Small intestine (tissue), 7 donors: Measurements from ENCODE around the gene NOD2. TPM values are rescaled to one million over a fixed set of nuclear protein-coding genes. Genes with fewer than 3 reads are reported as not detected.

Source experiments
- DNase-seq, 2 donors: peaks; one replicate each; pipeline versions ENCODE4 v3.0.0 to v3.0.0-alpha.2; 2013
- FAIRE-seq: peaks from 2 replicates; lab custom pipeline; 2012; peaks lifted over from hg19 to GRCh38; lab: Jason Lieb, UNC
- H3K27ac ChIP-seq, 3 donors: one replicate each; pipeline ENCODE4 v1.5.1; 2013; ENCODE audit warnings: low read length in 2 of 3, mild to moderate bottlenecking in 2 of 3, control low read depth in 1 of 3, inconsistent platforms in 1 of 3, low read depth in 1 of 3, moderate library complexity in 1 of 3
- H3K27me3 ChIP-seq, 3 donors: one replicate each; pipeline ENCODE4 v1.6.1; 2013; ENCODE audit warnings: low read length in 3 of 3, inconsistent platforms in 1 of 3; ENCODE audit not compliant: control insufficient read depth in 3 of 3, insufficient read depth in 3 of 3
- H3K36me3 ChIP-seq, 3 donors: one replicate each; pipeline ENCODE4 v1.6.1; 2013; ENCODE audit warnings: low read length in 3 of 3, inconsistent platforms in 1 of 3, low read depth in 1 of 3, mild to moderate bottlenecking in 1 of 3, moderate library complexity in 1 of 3; ENCODE audit not compliant: control insufficient read depth in 3 of 3, insufficient read depth in 2 of 3
- H3K4me1 ChIP-seq, 3 donors: one replicate each; pipeline ENCODE4 v1.6.1; 2013; ENCODE audit warnings: low read length in 2 of 3, inconsistent platforms in 1 of 3, low read depth in 1 of 3, mild to moderate bottlenecking in 1 of 3, moderate library complexity in 1 of 3; ENCODE audit not compliant: control insufficient read depth in 3 of 3, insufficient read depth in 2 of 3
- H3K4me3 ChIP-seq, 3 donors: one replicate each; pipeline ENCODE4 v1.5.1; 2013; ENCODE audit warnings: low read length in 3 of 3, control low read depth in 1 of 3, inconsistent platforms in 1 of 3, low read depth in 1 of 3, mild to moderate bottlenecking in 1 of 3, moderate library complexity in 1 of 3
- H3K9me3 ChIP-seq, 2 donors: one replicate each; pipeline ENCODE4 v1.6.1; 2013; ENCODE audit warnings: low read depth in 1 of 2, low read length in 1 of 2; ENCODE audit not compliant: control insufficient read depth in 2 of 2, insufficient read depth in 1 of 2
- WGBS, 3 donors: extraction: QIAGEN DNeasy Blood & Tissue Kit; methylation state at CpG; one replicate each; pipeline ENCODE4 v1.1.7; 2013; 5-methylcytosine and 5-hydroxymethylcytosine counted together
- polyA plus RNA-seq, 4 donors: library from polyadenylated mRNA; stranded (reverse) in 3 of 4; unstranded in 1 of 4; fragments of 200-250 nt in 3 of 4; fragments of 120-200 nt in 1 of 4; gene quantifications; one replicate each; pipeline versions ENCODE4 v1.2.1 to v1.2.3, GENCODE V29; 2013
- donor health status: healthy with polysubstance abuse.
- donor health status: control.
- donor health status: control.
- donor health status: Bipolar disorder and iron deficiency.
- donor health status: healthy.

The NOD2 gene
- polyA plus RNA-seq, 4 donors = 0.54 to 0.81 (median 0.58) TPM; not detected in 1

- no peak for FAIRE-seq
- no peak overlapping the region for H3K27ac ChIP-seq
- 93 to 94% (median 93%) methylated on average over 2 of the region's 2 CpGs for whole genome bisulfite sequencing, 3 donors
- H3K9me3 ChIP-seq = no peaks in the 10 kb centered on the region
- no peak for DNase-seq
- peaks cover 0 to 3% (median 0%) of the 10 kb centered on the region in 3 donors for H3K27me3 ChIP-seq
- H3K4me3 ChIP-seq = no peak overlapping the region
- peaks cover 3 to 14% (median 5%) of the 10 kb centered on the region in 3 donors for H3K4me1 ChIP-seq
- H3K36me3 ChIP-seq = no peaks in the 10 kb centered on the region
These were observed 800 bp downstream of the NOD2 start for GRCh38 chr16:50694206-50694605.

GRCh38 chr16:50695017-50696000 lies 1.9 kb downstream of the NOD2 start:
- no peaks in the 10 kb centered on the region for H3K36me3 ChIP-seq
- H3K27ac ChIP-seq = peak overlapping the region in 1 of 3 donors; percentile 42
- no peak for FAIRE-seq
- no peak overlapping the region for H3K4me3 ChIP-seq
- peaks cover 3 to 14% (median 5%) of the 10 kb centered on the region in 3 donors for H3K4me1 ChIP-seq
- no peaks in the 10 kb centered on the region for H3K9me3 ChIP-seq
- WGBS, 3 donors = 94 to 97% (median 96%) methylated on average over 9 of the region's 9 CpGs
- peaks cover 0 to 3% (median 0%) of the 10 kb centered on the region in 3 donors for H3K27me3 ChIP-seq
- DNase-seq = no peak

DNA sequence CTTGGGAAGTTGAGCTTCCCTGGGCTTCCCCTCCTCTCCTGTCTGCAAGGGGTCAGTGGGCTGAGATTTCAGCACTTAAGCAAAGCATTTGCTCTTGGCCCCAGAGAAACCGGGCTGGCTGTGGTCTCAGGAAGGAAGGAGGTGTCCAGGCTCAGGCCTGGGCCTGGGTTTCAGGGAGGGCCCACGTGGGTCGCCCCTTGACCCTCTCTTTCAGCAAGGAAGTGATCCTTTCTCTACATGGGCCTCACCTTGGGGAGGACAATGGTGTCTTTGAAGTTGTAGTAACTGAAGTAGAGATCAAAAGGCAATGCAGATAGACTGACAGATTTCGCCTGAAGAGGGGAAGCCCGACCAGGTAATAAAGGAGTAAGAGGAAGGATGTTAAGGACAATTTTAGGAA lies 2.7 kb downstream of the NOD2 start:
- peak in 1 of 2 donors; percentile 39 for DNase-seq
- no peak for FAIRE-seq
- 26 to 42% (median 32%) methylated on average over 5 of the region's 5 CpGs for WGBS, 3 donors

GRCh38 chr16:50696575-50697420 lies 3.4 kb downstream of the NOD2 start:
- Histone ChIP-seq H3K27ac (peak overlapping the region in 2 of 3 donors; percentile 20 to 81), H3K27me3 (peaks cover 0 to 3% (median 0%) of the 10 kb centered on the region in 3 donors), H3K9me3 (no peaks in the 10 kb centered on the region), H3K4me1 (peaks cover 3 to 14% (median 5%) of the 10 kb centered on the region in 3 donors), H3K4me3 (no peak overlapping the region), H3K36me3 (no peaks in the 10 kb centered on the region)
- DNase-seq (peak; percentile 84 to 85), FAIRE-seq (no peak)
- WGBS, 3 donors = 64 to 67% (median 66%) methylated on average over 13 to 15 of the region's 15 CpGs

More for the DNA sequence above, 2.7 kb downstream of the NOD2 start:
- peaks cover 3 to 14% (median 5%) of the 10 kb centered on the region in 3 donors for H3K4me1 ChIP-seq
- H3K27ac ChIP-seq = peak overlapping the region in 1 of 3 donors; percentile 42
- no peak overlapping the region for H3K4me3 ChIP-seq
- no peaks in the 10 kb centered on the region for H3K36me3 ChIP-seq
- H3K9me3 ChIP-seq = no peaks in the 10 kb centered on the region
- peaks cover 0 to 3% (median 0%) of the 10 kb centered on the region in 3 donors for H3K27me3 ChIP-seq

DNA sequence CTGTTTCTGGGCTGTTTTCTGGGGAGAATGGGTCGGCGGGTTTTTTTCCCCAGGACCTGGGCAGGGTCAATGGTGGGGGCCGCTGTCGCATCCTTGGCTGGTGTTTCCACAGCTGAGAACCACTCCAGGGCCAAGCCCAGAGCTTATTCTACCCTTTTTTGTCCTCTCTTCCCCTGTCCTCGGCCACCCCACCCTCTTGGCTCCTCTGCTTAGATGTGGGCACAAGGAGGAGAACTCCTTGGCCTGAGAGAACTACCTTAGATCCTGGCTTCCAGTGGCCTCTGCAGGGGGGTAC lies 4.0 kb downstream of the NOD2 start:
- H3K4me3 ChIP-seq = no peak overlapping the region
- H3K9me3 ChIP-seq = no peaks in the 10 kb centered on the region
- FAIRE-seq (no peak), DNase-seq (no peak)
- peaks cover 0 to 3% (median 0%) of the 10 kb centered on the region in 3 donors for H3K27me3 ChIP-seq
- peak overlapping the region in 1 of 3 donors; percentile 81 for H3K27ac ChIP-seq
- 94 to 95% (median 94%) methylated on average over 5 of the region's 5 CpGs for WGBS, 3 donors
- peaks cover 3 to 14% (median 5%) of the 10 kb centered on the region in 3 donors for H3K4me1 ChIP-seq
- no peaks in the 10 kb centered on the region for H3K36me3 ChIP-seq

DNA sequence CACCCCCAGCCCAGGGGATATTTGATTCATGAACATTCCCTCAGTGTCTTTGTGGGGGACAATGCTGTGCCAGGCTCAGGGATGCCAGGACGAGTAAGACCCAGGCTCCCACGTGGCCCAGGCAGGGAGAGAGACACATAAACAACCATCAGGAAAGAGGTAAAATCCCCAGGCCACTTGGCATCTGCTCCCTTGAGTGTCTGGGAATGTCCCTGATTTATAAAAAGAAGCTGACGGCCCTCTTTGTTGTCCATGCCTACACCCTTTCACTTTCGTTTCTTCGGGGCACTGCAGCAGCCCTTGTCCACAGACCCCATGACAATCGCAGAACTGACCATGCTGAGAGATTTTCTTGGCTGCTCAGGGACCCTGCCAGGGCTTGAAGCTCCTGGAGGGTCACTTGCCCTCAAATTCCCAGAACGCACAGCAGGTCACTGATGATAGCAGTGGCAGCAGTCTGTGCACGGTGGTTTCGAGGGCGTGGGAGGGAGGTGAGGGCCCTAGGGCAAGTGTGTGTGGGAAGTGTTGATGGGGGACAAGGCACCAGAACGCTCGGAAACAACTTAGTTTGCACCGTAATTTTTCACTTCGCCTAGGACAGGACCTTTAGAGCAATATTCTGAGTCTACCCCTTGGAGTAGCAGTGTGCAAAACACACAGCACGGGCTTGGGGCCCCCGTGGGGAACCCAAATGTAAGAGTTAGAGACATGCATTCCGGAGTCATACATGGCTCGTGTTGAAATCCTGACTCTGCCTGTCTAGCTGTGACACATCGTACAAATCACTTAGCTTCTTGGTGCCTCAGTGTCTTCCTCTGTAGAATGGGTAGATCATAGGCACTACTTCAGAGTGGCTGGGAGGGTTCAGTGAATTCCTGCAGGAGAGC lies 4.7 kb downstream of the NOD2 start:
- 30 to 43% (median 30%) methylated on average over 19 of the region's 19 CpGs for WGBS, 3 donors
- Histone ChIP-seq H3K4me3 (peak overlapping the region in 1 of 3 donors; percentile 32), H3K27ac (peak overlapping the region in 2 of 3 donors; percentile 27 to 81), H3K4me1 (peaks cover 3 to 14% (median 5%) of the 10 kb centered on the region in 3 donors), H3K36me3 (no peaks in the 10 kb centered on the region), H3K27me3 (peaks cover 0 to 3% (median 0%) of the 10 kb centered on the region in 3 donors), H3K9me3 (no peaks in the 10 kb centered on the region)
- FAIRE-seq (no peak), DNase-seq (peak; percentile 46 to 53)

DNA sequence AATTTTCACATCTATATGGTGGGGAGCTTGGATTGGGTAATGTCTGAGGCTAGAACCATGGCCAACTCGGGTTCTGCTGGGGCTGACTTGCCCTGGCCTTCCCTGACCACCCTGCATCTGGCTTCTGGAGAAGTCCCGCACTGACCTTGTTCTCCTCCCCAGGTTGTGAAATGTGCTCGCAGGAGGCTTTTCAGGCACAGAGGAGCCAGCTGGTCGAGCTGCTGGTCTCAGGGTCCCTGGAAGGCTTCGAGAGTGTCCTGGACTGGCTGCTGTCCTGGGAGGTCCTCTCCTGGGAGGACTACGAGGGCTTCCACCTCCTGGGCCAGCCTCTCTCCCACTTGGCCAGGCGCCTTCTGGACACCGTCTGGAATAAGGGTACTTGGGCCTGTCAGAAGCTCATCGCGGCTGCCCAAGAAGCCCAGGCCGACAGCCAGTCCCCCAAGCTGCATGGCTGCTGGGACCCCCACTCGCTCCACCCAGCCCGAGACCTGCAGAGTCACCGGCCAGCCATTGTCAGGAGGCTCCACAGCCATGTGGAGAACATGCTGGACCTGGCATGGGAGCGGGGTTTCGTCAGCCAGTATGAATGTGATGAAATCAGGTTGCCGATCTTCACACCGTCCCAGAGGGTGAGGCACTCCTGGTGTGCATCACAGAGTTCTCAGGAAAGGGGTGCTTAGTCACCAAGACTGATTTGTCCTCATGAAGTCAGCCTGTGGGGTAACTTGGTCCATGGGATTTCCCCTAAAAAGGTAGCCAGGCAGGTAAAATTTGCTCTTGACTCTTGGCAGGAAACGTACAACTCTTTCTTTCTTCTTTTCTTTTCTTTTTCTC lies 6.1 kb downstream of the NOD2 start:
- no peaks in the 10 kb centered on the region for H3K27me3 ChIP-seq
- H3K36me3 ChIP-seq = no peaks in the 10 kb centered on the region
- H3K9me3 ChIP-seq = peaks cover 0 to 10% of the 10 kb centered on the region in 2 donors
- H3K27ac ChIP-seq = peak overlapping the region in 1 of 3 donors; percentile 21
- no peak for DNase-seq
- H3K4me1 ChIP-seq = peaks cover 3 to 14% (median 5%) of the 10 kb centered on the region in 3 donors
- 86% methylated on average over 19 of the region's 19 CpGs for WGBS, 3 donors
- no peak for FAIRE-seq
- no peak overlapping the region for H3K4me3 ChIP-seq
